ENCODE results near the gene ST7.

The ST7 gene

GRCh38 chr7:117203205-117203604 lies 249.9 kb downstream of the ST7 start:
- no peak for DNase-seq

- no peak for DNase-seq
These were observed 252.6 kb downstream of the ST7 start for GRCh38 chr7:117205873-117206272.

- no peak for DNase-seq
These were observed 255.0 kb downstream of the ST7 start for GRCh38 chr7:117208257-117208656.

- no peak for DNase-seq
These were observed 257.1 kb downstream of the ST7 start for GRCh38 chr7:117210397-117210796.

- DNase-seq: no peak
These were observed 257.6 kb downstream of the ST7 start for GRCh38 chr7:117210908-117211307.

DNA sequence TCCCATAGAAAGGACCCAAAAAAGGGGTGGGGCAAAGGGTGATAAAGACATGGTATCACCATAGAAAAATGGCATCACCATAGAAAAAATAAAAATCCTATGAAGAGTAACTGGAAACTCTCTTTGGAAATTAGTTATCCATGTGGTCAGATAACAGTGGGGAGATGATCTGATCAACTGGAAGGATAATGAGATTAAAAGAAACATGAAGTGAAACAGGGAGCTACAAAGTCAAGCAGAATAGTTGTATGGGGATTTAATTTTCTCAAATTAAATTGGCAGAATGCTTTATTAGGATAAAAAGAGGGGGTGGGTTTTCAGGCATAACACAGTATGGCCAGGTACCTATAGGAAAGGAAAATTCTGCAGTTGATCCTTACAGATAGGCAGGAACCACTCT lies 258.3 kb downstream of the ST7 start:
- DNase-seq: no peak

DNA sequence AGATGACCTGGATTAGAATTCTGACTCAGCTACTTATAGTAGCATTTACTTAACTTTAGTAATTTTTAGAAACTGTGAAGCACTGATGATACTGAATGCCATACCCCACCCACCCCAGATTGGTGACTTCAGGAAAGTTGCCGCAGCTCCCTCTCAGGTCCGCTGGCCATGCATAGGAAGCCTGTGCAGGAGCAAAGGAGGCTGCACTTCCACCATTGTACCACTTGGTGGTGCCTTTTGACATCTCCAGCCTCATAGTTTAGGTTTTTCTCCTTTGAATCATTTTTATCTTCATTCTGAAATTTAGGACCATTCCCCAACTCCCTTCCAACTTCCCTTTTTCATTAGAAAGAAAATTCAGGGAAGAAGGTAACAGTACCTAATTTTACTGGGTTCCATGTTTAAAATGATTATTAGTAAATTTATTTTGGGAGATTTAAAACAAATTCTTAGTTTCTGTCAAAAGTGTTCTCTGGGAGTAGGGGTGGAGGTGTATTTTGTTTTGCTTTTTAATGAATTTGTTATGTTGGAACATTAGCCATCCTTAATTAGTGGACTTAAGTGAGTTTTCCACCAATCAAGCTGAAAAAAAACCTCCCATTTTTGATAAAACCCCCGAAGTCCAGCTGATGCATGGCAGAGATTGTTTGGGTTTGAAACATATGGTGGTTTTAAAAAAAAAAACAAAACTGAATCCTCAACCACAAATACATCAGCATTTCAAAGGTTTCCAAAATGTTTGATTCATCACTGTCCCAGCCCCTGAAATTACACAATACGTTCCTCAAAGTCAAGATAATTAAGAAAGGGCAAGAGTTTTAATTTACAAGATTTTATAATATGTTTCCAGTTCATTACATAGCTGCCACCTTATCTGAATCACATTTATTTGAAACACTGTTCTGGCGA lies 259.9 kb downstream of the ST7 start:
- DNase-seq: no peak

- no peak for DNase-seq
These were observed 262.7 kb downstream of the ST7 start for GRCh38 chr7:117216010-117216409.

- no peak for DNase-seq
These were observed 263.3 kb downstream of the ST7 start for GRCh38 chr7:117216436-117217069.

DNA sequence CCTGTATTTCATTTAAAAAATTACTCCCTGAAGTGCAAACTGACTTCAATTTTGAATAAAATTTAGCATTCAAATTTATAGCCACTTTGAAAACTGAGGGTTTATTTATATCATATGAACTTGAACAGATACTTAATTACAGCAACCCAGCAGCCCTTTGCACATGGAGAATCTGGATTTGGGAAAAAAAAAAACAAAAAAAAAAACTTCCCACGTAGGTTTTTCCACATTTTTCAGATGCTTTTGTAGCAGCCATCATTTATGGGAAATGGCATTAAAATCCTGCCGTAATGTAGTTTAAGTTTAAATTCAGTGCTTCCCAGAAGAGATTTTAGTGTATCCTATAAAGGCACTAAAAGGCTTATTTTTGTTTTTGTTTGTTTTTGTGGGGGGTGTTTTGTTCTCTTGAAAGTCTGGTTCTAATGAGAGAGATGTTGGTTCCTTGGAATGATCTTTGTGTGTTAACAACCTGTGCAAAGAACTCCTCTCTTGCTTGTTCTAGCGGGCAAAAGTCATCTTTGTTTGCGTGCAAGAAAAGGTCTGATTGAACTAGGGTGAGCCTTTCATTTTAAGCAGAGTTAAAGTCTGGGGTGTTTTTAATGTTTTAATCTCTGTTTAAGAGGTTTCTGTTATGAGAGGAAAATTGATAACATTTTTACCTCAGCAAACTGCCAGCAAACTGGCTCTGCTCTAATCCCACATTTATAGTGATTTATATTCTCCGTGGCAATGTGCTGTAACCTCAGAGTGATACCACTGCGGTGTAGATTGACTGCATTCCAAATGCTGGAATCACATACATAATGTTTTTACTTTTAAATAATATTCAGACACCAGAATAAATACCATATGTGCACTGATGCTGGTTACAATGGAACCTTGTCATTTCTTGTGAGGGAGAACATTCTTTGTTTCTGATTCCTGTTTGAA lies 264.1 kb downstream of the ST7 start:
- DNase-seq: no peak

GRCh38 chr7:117218700-117219099 lies 265.4 kb downstream of the ST7 start:
- DNase-seq: no peak

GRCh38 chr7:117219485-117219884 lies 266.2 kb downstream of the ST7 start:
- DNase-seq: no peak

DNA sequence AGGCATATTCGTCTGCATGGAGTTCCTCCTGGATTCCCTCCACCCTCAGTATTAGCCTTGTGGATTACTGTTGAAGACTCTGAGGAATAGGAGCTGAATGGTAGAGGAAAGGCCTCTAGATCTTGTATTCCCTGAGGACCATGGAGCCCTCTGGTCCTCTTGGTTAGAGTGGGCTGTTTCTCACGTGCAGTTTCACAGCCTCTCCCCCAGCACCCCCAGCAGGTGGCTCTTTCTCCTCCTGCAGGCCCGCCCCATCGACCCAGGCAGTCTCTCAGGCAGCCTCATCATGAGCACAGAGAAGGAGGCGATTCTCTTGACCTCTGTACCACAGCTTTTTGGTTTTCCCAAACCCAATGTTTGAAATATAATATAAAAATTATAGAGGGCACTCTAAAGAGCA lies 267.5 kb downstream of the ST7 start:
- no peak for DNase-seq

DNA sequence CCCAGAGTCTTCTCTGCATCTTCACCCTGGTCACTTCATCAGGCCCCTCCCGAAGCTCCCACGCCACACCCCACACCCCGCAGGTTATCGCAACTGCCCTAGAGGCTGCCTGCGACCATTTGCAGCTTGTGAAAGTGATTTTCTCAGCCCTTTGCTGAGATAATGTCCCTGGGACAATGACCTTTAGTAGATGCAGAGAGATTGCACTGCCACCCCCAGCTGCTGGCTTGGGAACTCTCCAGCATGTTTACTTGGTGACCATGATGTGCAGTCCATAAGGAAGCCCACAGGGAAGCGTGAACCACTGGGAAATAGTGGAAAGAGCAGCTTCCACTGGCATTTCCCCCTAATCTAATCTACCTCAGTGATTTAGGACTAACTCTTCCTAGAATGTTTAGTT lies 272.2 kb downstream of the ST7 start:
- no peak for DNase-seq

DNA sequence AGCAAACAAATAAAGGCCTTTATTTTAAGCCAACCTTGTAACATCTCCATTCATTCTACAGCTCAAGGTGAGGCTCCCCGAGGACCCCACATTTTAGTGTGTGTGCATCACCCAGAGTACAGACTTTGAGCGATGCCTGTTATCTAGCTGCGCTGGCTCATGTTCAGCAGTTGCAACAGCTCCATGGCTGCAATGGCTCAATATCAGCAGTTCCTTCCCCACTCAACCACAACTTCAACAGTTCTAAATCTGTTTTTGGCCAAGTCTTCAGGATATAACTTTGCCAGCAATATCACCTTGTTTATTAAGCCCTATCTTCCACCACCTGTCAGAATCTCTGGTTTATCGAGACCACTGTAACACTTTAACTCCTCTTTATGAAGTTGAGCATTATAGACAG lies 273.8 kb downstream of the ST7 start:
- DNase-seq: no peak

- DNase-seq: no peak
These were observed 276.0 kb downstream of the ST7 start for GRCh38 chr7:117229350-117229749.

GRCh38 chr7:117230276-117231046 lies 277.2 kb downstream of the ST7 start:
- DNase-seq: no peak

DNA sequence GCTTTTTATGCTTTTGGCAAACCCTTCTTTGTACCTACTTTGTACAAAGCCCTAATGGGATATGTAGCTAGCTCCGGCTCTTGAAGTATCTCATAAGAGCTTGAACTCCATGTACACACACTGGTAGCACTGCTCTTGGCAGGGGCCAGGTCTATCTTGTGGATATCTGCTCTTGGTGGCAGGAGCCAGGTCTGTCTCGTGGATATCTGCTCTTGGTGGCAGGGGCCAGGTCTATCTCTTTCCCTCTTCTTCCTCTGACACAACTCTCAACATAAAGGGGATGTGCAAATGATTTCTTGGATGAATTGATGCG lies 277.7 kb downstream of the ST7 start:
- DNase-seq: no peak

- DNase-seq: no peak
These were observed 284.3 kb downstream of the ST7 start for GRCh38 chr7:117237646-117238045.

- DNase-seq: no peak
These were observed 285.2 kb downstream of the ST7 start for GRCh38 chr7:117238472-117238871.

DNA sequence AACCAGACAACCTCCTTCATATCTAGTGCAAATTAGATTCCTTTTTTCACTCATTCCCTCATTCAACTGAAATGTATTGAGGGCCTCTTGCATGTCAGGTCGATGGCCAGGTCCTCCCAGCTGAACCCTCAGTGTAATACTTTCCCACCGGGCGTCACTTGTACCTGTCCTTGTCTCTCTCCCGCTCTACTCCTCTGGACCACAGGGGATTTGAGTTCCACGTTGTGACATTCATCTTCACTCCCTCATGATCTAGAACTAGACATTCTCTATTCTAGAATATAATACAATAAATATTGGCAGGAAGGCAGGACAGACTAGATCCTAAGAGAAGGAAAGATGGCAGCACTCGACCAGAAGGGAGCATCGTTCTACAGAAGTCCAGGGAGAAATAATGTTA lies 285.6 kb downstream of the ST7 start:
- DNase-seq: no peak

GRCh38 chr7:117241088-117241487 lies 287.8 kb downstream of the ST7 start:
- DNase-seq: no peak

DNA sequence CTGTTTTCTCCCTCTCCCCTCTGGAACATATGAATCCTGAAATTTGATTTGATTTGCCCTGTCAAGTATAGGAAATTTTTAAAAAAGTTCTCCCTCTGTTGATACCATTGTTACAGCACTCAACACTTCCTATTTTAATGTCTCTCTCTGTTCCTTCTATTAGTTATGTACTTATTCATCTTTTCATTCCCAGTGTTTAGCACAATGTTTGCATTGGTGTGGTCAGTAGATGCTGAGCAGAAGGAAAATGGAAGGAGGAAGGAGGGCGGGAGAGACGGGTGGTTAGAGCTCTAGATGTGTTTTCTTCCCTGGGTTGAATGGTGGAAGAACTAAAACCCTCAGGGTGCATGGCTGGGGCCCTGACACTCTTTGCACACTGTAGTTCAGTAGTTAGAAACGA lies 290.1 kb downstream of the ST7 start:
- DNase-seq: no peak
